HEK293T (cell line): ENCODE results near the gene CFAP73.

Experiments
- CTBP1 ChIP-seq: fragments of 450-650 bp; IDR thresholded peaks from 2 replicates; pipeline ENCODE4 v1.6.1; 2016; ENCODE audit warnings: borderline replicate concordance
- LEF1 ChIP-seq: fragments of 450-650 bp; IDR thresholded peaks from 2 replicates; pipeline ENCODE4 v1.6.1; 2017; ENCODE audit warnings: mild to moderate bottlenecking, borderline replicate concordance
- SP1 ChIP-seq: fragments of 450-650 bp; IDR thresholded peaks from 2 replicates; pipeline ENCODE4 v1.6.1; 2017
- TARDBP ChIP-seq: fragments of 450-650 bp; IDR thresholded peaks from 2 replicates; pipeline ENCODE4 v1.6.1; 2016

DNA sequence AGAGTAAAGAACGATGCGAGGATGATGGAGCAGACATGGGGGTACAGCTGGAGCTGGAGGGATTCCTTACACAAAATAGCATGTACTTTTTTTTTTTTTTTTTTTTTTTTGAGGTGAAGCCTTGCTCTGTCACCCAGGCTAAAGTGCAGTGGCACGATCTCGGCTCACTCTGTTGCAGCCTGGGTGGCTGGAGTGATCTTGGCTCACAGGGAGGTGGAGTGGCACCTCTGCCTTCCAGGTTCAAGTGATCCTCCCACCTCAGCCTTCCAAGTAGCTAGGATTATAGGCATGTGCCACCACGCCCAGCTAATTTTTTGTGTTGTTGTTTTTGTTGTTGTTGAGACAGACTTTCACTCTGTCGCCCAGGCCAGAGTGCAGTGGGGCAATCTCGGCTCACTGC, 8.8 kb upstream of the CFAP73 start:
- TF ChIP-seq TARDBP (no peak), SP1 (no peak), CTBP1 (no peak), LEF1 (no peak)
